ENCODE measurements around the gene CST6. TPM values are rescaled to one million over a fixed set of nuclear protein-coding genes. Genes with fewer than 3 reads are reported as not detected.

CST6 gene
- total and polyA plus RNA-seq, 2 donors (not counting 1 experiment from before 2014, with no cell fraction given) = 0.76 to 11.1 TPM

GRCh38 chr11:65981972-65982823 lies 29.6 kb upstream of the CST6 start:
- H2AFZ ChIP-seq (ENCODE audit: low read length) = no peak overlapping the region
- no peaks in the 10 kb centered on the region for H4K20me1 ChIP-seq (ENCODE audit: control insufficient read depth, extremely low read depth, insufficient read depth, low read length)
- H3K4me1 ChIP-seq (ENCODE audit: control insufficient read depth, extremely low read depth, insufficient read depth, low read length) = no peaks in the 10 kb centered on the region
- H3K79me2 ChIP-seq (ENCODE audit: control insufficient read depth, insufficient read depth, low read length) = no peaks in the 10 kb centered on the region
- no peaks in the 10 kb centered on the region for H3K9me3 ChIP-seq (ENCODE audit: control insufficient read depth, insufficient read depth, low read depth, low read length)
- no peak overlapping the region for H3K27ac ChIP-seq (ENCODE audit: insufficient read depth, low read length)
- H3K4me2 ChIP-seq (ENCODE audit: extremely low read depth, insufficient read depth, low read length) = no peak overlapping the region
- H3K4me3 ChIP-seq (replicated peaks in 1 of 4; ENCODE audit: control extremely low read depth in 1 of 4, insufficient read depth in 1 of 4, low read depth in 3 of 4, low read length in 4 of 4) = no peak overlapping the region
- TF ChIP-seq EZH2 (IDR thresholded peaks at IDR 0.05; ENCODE audit: low read length, missing control alignments) (no peak), CTCF (conservative IDR thresholded peaks at IDR 0.05 in 1 of 2, IDR thresholded peaks at IDR 0.05 in 1 of 2; ENCODE audit: low read depth in 1 of 2, low read length in 2 of 2) (no peak)
- no peak for DNase-seq (ENCODE audit: low read depth in 2 of 2)
- H3K36me3 ChIP-seq (ENCODE audit: control insufficient read depth, insufficient read depth, low read length) = peaks cover 10% of the 10 kb centered on the region
- no peaks in the 10 kb centered on the region for H3K27me3 ChIP-seq (ENCODE audit: control insufficient read depth, insufficient read depth, low read length)
- no peak overlapping the region for H3K9ac ChIP-seq (ENCODE audit: insufficient read depth, low read length)

DNA sequence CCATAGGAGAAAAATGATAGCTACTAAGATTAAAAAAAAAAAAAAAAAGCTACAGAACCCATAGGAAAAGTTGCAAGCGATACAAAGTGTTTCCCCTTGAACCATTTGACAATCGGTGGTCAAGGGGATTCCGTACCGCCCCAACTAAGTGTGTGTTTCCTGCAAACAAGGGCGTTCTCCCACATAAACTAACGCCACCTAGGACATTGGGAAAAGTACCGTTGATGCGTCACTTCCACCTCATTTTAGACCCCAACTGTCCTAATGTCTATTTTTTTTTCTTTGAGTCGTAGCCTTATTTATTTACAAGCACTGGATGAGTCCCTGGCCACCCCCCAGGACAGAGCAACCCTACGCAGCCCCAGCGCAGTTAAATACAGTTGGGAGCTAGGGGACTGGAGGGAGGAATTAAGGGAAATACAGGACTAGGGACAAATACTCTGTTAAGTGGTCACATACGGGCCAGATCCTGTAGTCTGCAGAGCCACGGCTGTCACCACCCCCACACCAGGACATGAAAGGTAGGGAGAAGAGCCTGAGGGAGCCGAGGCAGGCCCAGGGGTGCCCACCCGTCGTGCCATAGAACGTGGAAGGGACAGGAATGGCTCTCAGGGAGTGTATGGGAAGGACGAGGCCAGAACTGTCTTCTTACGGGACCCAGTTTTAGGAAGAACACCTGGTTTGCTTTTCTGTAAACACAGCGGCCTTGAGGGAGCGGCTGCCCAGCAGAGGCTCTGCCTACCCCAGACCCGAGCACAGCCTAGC lies 28.8 kb upstream of the CST6 start:
- Histone ChIP-seq H3K4me3 (replicated peaks in 1 of 4; ENCODE audit: control extremely low read depth in 1 of 4, insufficient read depth in 1 of 4, low read depth in 3 of 4, low read length in 4 of 4) (no peak overlapping the region), H3K9ac (ENCODE audit: insufficient read depth, low read length) (no peak overlapping the region)
- no peak for DNase-seq (ENCODE audit: low read depth in 2 of 2)

More for the DNA sequence above, 28.8 kb upstream of the CST6 start:
- Histone ChIP-seq H2AFZ (ENCODE audit: low read length) (no peak overlapping the region), H3K27me3 (ENCODE audit: control insufficient read depth, insufficient read depth, low read length) (no peaks in the 10 kb centered on the region), H3K79me2 (ENCODE audit: control insufficient read depth, insufficient read depth, low read length) (no peaks in the 10 kb centered on the region), H3K36me3 (ENCODE audit: control insufficient read depth, insufficient read depth, low read length) (peaks cover 3% of the 10 kb centered on the region), H3K4me1 (ENCODE audit: control insufficient read depth, extremely low read depth, insufficient read depth, low read length) (no peaks in the 10 kb centered on the region), H4K20me1 (ENCODE audit: control insufficient read depth, extremely low read depth, insufficient read depth, low read length) (no peaks in the 10 kb centered on the region), H3K27ac (ENCODE audit: insufficient read depth, low read length) (no peak overlapping the region), H3K9me3 (ENCODE audit: control insufficient read depth, insufficient read depth, low read depth, low read length) (no peaks in the 10 kb centered on the region), H3K4me2 (ENCODE audit: extremely low read depth, insufficient read depth, low read length) (no peak overlapping the region)
- TF ChIP-seq CTCF (conservative IDR thresholded peaks at IDR 0.05 in 1 of 2, IDR thresholded peaks at IDR 0.05 in 1 of 2; ENCODE audit: low read depth in 1 of 2, low read length in 2 of 2) (no peak), EZH2 (IDR thresholded peaks at IDR 0.05; ENCODE audit: low read length, missing control alignments) (no peak)
